ENCODE results near the gene PDXDC1. TPM values are rescaled to one million over a fixed set of nuclear protein-coding genes. Genes with fewer than 3 reads are reported as not detected.
"Not testable (repeated sequence)": the region's sequence is repeated elsewhere in the genome, so short reads cannot be mapped to it uniquely, and the experiment has no call there.

The PDXDC1 gene
- total RNA-seq, 1 donor from 2014 or later = 55.5 TPM

DNA sequence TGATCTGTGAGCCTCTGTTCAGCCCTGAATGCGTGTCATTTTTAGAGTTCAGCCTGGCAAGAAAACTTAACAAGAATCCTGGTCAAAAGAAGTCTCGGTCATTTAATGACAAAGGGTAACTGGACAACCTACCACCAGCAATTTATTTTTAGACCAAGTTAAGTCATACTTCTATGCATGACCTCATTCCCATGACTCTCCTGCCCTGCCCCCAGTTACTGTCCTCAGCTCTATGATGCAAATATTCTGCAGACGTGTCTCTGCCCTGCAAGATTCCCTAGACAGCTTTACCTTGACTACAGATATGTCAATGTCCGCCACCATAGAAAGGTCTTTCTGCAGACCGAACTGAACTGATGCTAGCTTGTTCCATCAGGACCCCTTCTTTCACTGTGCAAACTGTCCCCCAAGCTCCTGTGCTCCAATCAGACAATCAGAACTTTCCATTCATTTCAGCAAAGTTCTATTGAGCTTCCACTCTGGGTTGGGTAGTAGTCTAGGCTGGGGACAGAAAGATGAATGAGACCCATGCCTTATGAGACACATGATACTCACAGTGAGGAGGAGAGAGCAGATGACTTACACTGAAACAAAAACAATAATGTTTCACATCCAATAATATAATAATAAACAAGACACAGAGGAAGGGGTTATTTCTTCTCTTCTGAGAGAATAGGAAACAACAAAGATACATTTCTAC lies 194.3 kb downstream of the PDXDC1 start:
- not testable (repeated sequence) for H3K36me3 ChIP-seq (ENCODE audit: control insufficient read depth, insufficient read depth, low read length); H3K27me3 ChIP-seq (ENCODE audit: control insufficient read depth, insufficient read depth, low read length); DNase-seq (ENCODE audit: low read depth)

DNA sequence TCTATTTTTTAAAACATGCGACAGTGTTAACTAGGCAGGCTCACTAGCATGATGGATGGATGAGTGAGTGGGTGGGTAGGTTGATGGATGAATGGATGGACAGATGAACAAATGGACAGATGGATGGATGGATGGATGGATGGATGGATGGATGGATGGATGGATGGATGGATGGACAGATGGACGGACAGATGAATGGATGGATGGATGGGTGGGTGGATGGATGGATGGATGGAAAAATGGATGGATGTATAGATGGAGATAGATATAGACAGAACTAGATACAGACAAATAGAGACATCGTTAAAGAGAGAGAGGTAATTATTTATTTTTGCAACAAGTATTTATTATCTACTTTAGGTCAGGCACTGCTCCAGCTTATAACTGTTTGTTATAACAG lies 205.1 kb downstream of the PDXDC1 start:
- not testable (repeated sequence) for H3K4me3 ChIP-seq (ENCODE audit: low read depth, low read length); DNase-seq (ENCODE audit: low read depth); H3K27me3 ChIP-seq (ENCODE audit: control insufficient read depth, insufficient read depth, low read length); H3K36me3 ChIP-seq (ENCODE audit: control insufficient read depth, insufficient read depth, low read length)

More for the DNA sequence above, 194.3 kb downstream of the PDXDC1 start:
- H3K4me3 ChIP-seq (ENCODE audit: low read depth, low read length) = not testable (repeated sequence)

DNA sequence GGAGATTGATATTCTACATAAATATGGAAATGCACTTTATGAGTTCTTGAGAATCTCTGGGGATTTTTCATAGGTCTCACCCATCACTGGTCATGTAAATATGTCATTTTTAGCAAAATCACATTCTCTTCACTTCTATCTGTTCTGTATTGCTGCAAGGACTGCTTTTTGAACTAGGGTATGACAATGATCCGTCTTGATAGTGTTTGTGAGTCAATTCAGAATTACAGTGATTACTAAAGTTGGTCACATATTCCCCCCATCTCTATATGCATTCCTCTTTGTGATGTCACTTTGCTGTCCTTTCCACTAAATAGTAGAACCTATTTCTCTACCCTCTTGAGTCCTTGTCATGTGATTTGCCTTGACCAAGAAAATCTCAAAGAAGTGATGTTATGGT lies 206.1 kb downstream of the PDXDC1 start:
- not testable (repeated sequence) for H3K36me3 ChIP-seq (ENCODE audit: control insufficient read depth, insufficient read depth, low read length); H3K27me3 ChIP-seq (ENCODE audit: control insufficient read depth, insufficient read depth, low read length); DNase-seq (ENCODE audit: low read depth); H3K4me3 ChIP-seq (ENCODE audit: low read depth, low read length)

DNA sequence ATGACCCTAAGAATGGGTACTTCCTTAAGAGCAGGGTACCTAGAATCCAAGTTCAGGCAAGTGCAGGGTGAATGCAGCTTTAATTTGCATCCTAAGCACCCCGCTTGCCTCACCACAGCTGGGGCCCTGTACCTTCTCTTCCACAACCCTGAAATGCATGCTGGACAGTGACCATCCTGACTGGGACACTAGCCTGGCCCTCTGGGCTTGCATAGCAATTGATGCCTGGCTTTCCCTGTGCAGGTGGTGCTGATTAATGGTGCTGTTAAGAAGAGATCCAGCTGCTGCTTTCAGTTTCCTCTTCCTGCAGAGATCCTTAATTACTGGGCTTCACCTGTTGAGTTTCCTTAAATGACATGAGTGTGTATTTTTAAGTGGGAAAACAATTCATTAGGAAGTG lies 209.2 kb downstream of the PDXDC1 start:
- H3K27me3 ChIP-seq (ENCODE audit: control insufficient read depth, insufficient read depth, low read length); DNase-seq (ENCODE audit: low read depth); H3K36me3 ChIP-seq (ENCODE audit: control insufficient read depth, insufficient read depth, low read length); H3K4me3 ChIP-seq (ENCODE audit: low read depth, low read length): not testable (repeated sequence)

Other genes starting within 250 kb of the PDXDC1 start
- 1.2 TPM in 1 of 2 replicates, not detected in the other for gene NPIPA2, start 232.5 kb upstream of the PDXDC1 start, total RNA-seq
- 60.8 and 63.2 TPM in 2 replicates for gene NOMO1, start 141.3 kb upstream of the PDXDC1 start, total RNA-seq
- gene NPIPA1, start 37.6 kb upstream of the PDXDC1 start, total RNA-seq = 26.4 and 28.2 TPM in 2 replicates
- 39.9 and 74.9 TPM in 2 replicates for gene NTAN1, start 81.0 kb downstream of the PDXDC1 start, total RNA-seq
- 34.8 and 40.3 TPM in 2 replicates for gene RRN3, start 119.2 kb downstream of the PDXDC1 start, total RNA-seq

Data from kidney epithelial cell (primary cell).